ENCODE results near the gene SKP2.

The SKP2 gene

GRCh38 chr5:36151434-36152323 is at the start of gene SKP2, which contains the start of gene LMBRD2:
SKP2 (plus strand) TSS chr5:36152111; CDS start chr5:36152263, 152 bp downstream.
LMBRD2 (minus strand) TSS chr5:36151887; CDS start chr5:36143349, 8,538 bp downstream.
- Histone ChIP-seq H3K79me2 (ENCODE audit: low read length) (peaks cover 37% of the 10 kb centered on the region), H3K4me2 (ENCODE audit: low read length) (peak within 1 kb of the TSS; percentile 88), H3K9me3 (ENCODE audit: insufficient read depth, low read length) (no peaks in the 10 kb centered on the region), H3K27me3 (ENCODE audit: low read depth, low read length) (no peaks in the 10 kb centered on the region), H2AFZ (ENCODE audit: low read depth, low read length) (peak within 1 kb of the TSS; percentile 89), H4K20me1 (ENCODE audit: insufficient read depth, low read length) (no peaks in the 10 kb centered on the region), H3K27ac (ENCODE audit: low read length) (peak within 1 kb of the TSS; percentile 45), H3K36me3 (replicated peaks; ENCODE audit: low read depth, low read length) (peaks cover 10% of the 10 kb centered on the region), H3K4me3 (ENCODE audit: low read length) (peak within 1 kb of the TSS; percentile 97), H3K4me1 (ENCODE audit: low read length) (peaks cover 8% of the 10 kb centered on the region; the same call in 1 of the 2 replicates), H3K9ac (ENCODE audit: low read length) (peak within 1 kb of the TSS; percentile 94)
- TF ChIP-seq EZH2phosphoT487 (IDR thresholded peaks at IDR 0.05; ENCODE audit: low read depth): no peak
- TF ChIP-seq, protein P1, sequence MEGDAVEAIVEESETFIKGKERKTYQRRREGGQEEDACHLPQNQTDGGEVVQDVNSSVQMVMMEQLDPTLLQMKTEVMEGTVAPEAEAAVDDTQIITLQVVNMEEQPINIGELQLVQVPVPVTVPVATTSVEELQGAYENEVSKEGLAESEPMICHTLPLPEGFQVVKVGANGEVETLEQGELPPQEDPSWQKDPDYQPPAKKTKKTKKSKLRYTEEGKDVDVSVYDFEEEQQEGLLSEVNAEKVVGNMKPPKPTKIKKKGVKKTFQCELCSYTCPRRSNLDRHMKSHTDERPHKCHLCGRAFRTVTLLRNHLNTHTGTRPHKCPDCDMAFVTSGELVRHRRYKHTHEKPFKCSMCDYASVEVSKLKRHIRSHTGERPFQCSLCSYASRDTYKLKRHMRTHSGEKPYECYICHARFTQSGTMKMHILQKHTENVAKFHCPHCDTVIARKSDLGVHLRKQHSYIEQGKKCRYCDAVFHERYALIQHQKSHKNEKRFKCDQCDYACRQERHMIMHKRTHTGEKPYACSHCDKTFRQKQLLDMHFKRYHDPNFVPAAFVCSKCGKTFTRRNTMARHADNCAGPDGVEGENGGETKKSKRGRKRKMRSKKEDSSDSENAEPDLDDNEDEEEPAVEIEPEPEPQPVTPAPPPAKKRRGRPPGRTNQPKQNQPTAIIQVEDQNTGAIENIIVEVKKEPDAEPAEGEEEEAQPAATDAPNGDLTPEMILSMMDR (IDR thresholded peaks at IDR 0.05; ENCODE audit: low read depth, low read length): no peak

GRCh38 chr5:36105819-36106218 is 46.1 kb upstream of the SKP2 start:
- H3K4me1 ChIP-seq (ENCODE audit: low read length): 0 out of 2 replicates have a peak, but pooled peaks cover 3% of the 10 kb centered on the region
- no peaks in the 10 kb centered on the region for H3K27me3 ChIP-seq (ENCODE audit: low read depth, low read length)
- no peak overlapping the region for H3K4me2 ChIP-seq (ENCODE audit: low read length)
- no peaks in the 10 kb centered on the region for H4K20me1 ChIP-seq (ENCODE audit: insufficient read depth, low read length)
- no peak overlapping the region for H3K9ac ChIP-seq (ENCODE audit: low read length)
- no peak overlapping the region for H2AFZ ChIP-seq (ENCODE audit: low read depth, low read length)
- H3K36me3 ChIP-seq (replicated peaks; ENCODE audit: low read depth, low read length): no peaks in the 10 kb centered on the region
- H3K9me3 ChIP-seq (ENCODE audit: insufficient read depth, low read length): no peaks in the 10 kb centered on the region
- no peak overlapping the region for H3K4me3 ChIP-seq (ENCODE audit: low read length)
- TF ChIP-seq, protein P1 (IDR thresholded peaks at IDR 0.05; ENCODE audit: low read depth, low read length): no peak
- no peaks in the 10 kb centered on the region for H3K79me2 ChIP-seq (ENCODE audit: low read length)
- no peak overlapping the region for H3K27ac ChIP-seq (ENCODE audit: low read length)

- Histone ChIP-seq H3K4me1 (ENCODE audit: low read length) (0 out of 2 replicates have a peak, but pooled peaks cover 3% of the 10 kb centered on the region), H3K36me3 (replicated peaks; ENCODE audit: low read depth, low read length) (no peaks in the 10 kb centered on the region), H3K27ac (ENCODE audit: low read length) (no peak overlapping the region), H3K4me3 (ENCODE audit: low read length) (no peak overlapping the region), H3K9me3 (ENCODE audit: insufficient read depth, low read length) (no peaks in the 10 kb centered on the region), H3K4me2 (ENCODE audit: low read length) (no peak overlapping the region), H4K20me1 (ENCODE audit: insufficient read depth, low read length) (no peaks in the 10 kb centered on the region), H3K9ac (ENCODE audit: low read length) (no peak overlapping the region), H2AFZ (ENCODE audit: low read depth, low read length) (no peak overlapping the region), H3K79me2 (ENCODE audit: low read length) (no peaks in the 10 kb centered on the region), H3K27me3 (ENCODE audit: low read depth, low read length) (no peaks in the 10 kb centered on the region)
- TF ChIP-seq, protein P1 (IDR thresholded peaks at IDR 0.05; ENCODE audit: low read depth, low read length): no peak
These were observed 43.0 kb upstream of the SKP2 start for GRCh38 chr5:36108758-36109460.

DNA sequence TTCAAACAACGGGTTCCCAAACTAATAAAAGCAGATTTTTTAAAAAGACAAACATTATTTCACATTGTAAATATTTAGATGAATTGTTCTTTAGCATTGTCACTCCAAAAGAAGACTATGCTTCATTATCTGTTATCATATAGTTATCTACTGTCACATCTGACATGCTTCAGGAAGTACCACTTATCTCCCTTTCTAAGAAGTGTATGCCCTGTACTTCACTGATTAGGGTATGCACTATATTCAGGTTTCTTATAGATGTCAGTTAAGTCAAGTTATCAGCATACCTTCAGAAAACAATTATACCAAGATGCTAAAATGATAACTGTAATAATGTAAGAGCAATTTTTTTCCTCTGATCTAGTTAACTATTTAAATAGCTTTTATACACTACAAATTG is 40.7 kb upstream of the SKP2 start:
- no peak overlapping the region for H2AFZ ChIP-seq (ENCODE audit: low read depth, low read length)
- no peaks in the 10 kb centered on the region for H4K20me1 ChIP-seq (ENCODE audit: insufficient read depth, low read length)
- H3K9ac ChIP-seq (ENCODE audit: low read length): no peak overlapping the region
- H3K27ac ChIP-seq (ENCODE audit: low read length): no peak overlapping the region
- no peaks in the 10 kb centered on the region for H3K36me3 ChIP-seq (replicated peaks; ENCODE audit: low read depth, low read length)
- H3K4me2 ChIP-seq (ENCODE audit: low read length): no peak overlapping the region
- H3K9me3 ChIP-seq (ENCODE audit: insufficient read depth, low read length): no peaks in the 10 kb centered on the region
- TF ChIP-seq EZH2phosphoT487 (IDR thresholded peaks at IDR 0.05; ENCODE audit: low read depth): no peak
- TF ChIP-seq, protein P1 (IDR thresholded peaks at IDR 0.05; ENCODE audit: low read depth, low read length): no peak
- H3K4me1 ChIP-seq (ENCODE audit: low read length): peaks cover 4% of the 10 kb centered on the region; the same call in 1 of the 2 replicates
- no peaks in the 10 kb centered on the region for H3K27me3 ChIP-seq (ENCODE audit: low read depth, low read length)
- no peaks in the 10 kb centered on the region for H3K79me2 ChIP-seq (ENCODE audit: low read length)
- no peak overlapping the region for H3K4me3 ChIP-seq (ENCODE audit: low read length)
